Osteocyte (in vitro differentiated cells): ENCODE measurements around the gene B3GALT2. TPM values are rescaled to one million over a fixed set of nuclear protein-coding genes. Genes with fewer than 3 reads are reported as not detected.
A peak's percentile ranks its signal among the peaks of the same experiment; 100 is the strongest.

Experiments
- DNase-seq: peaks from one replicate; pipeline ENCODE4 v3.0.0; 2021; ENCODE audit warnings: mixed read lengths; ENCODE audit not compliant: unreplicated experiment; ENCODE audit errors: extremely low spot score
- H3K27ac Mint-ChIP-seq: one replicate; pipeline ENCODE4 v1.8.0; 2021; ENCODE audit warnings: mild to moderate bottlenecking, mixed read lengths; ENCODE audit not compliant: unreplicated experiment
- H3K27me3 Mint-ChIP-seq: one replicate; pipeline ENCODE4 v1.8.0; 2021; ENCODE audit warnings: mixed read lengths; ENCODE audit not compliant: unreplicated experiment
- H3K36me3 Mint-ChIP-seq: one replicate; pipeline ENCODE4 v1.8.0; 2021; ENCODE audit warnings: mixed read lengths; ENCODE audit not compliant: unreplicated experiment
- H3K4me1 Mint-ChIP-seq: one replicate; pipeline ENCODE4 v1.8.0; 2021; ENCODE audit warnings: mixed read lengths; ENCODE audit not compliant: unreplicated experiment
- H3K4me3 Mint-ChIP-seq: one replicate; pipeline ENCODE4 v1.8.0; 2021; ENCODE audit warnings: mild to moderate bottlenecking, moderate library complexity, mixed read lengths; ENCODE audit not compliant: unreplicated experiment
- H3K9me3 Mint-ChIP-seq: one replicate; pipeline ENCODE4 v1.8.0; 2021; ENCODE audit warnings: mixed read lengths; ENCODE audit not compliant: unreplicated experiment
- total RNA-seq: library from RNA; stranded (reverse); gene quantifications from 2 replicates; pipeline ENCODE4 v1.2.1, GENCODE V29; 2021
- TF ChIP-seq, protein P1 (sequence below): fragments of 200-600 bp; sonication (generic); IDR thresholded peaks from 2 replicates; pipeline ENCODE4 v1.5.0; 2021; ENCODE audit warnings: antibody characterized with exemption, mild to moderate bottlenecking, moderate library complexity

B3GALT2 gene
- total RNA-seq, 1 donor from 2014 or later, result 30.0 TPM

DNA sequence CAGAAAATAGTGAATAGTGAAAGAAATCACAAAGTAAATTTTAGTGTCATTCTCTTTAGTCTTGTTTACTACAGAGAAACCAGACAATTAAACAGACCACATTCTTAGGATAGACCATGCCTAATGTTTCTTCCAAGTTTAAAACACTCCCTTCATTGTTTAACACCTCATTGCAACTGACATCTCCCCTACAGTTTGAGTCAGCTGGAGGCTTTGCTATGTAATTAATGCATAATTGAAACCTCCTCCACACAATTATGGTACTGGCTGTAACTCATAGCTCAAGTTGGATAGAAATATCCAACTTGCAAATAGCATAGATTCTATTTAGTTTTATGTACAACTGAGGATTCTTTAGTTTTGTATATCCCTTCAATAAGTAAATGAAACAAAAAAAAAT, 35.2 kb upstream of the B3GALT2 start:
- Mint-ChIP-seq H3K4me3 (no peak overlapping the region), H3K27me3 (no peaks in the 10 kb centered on the region), H3K27ac (peak overlapping the region; percentile 77), H3K4me1 (peaks cover 36% of the 10 kb centered on the region), H3K36me3 (peaks cover 49% of the 10 kb centered on the region), H3K9me3 (peaks cover 14% of the 10 kb centered on the region)
- DNase-seq, result no peak
- TF ChIP-seq, protein P1, sequence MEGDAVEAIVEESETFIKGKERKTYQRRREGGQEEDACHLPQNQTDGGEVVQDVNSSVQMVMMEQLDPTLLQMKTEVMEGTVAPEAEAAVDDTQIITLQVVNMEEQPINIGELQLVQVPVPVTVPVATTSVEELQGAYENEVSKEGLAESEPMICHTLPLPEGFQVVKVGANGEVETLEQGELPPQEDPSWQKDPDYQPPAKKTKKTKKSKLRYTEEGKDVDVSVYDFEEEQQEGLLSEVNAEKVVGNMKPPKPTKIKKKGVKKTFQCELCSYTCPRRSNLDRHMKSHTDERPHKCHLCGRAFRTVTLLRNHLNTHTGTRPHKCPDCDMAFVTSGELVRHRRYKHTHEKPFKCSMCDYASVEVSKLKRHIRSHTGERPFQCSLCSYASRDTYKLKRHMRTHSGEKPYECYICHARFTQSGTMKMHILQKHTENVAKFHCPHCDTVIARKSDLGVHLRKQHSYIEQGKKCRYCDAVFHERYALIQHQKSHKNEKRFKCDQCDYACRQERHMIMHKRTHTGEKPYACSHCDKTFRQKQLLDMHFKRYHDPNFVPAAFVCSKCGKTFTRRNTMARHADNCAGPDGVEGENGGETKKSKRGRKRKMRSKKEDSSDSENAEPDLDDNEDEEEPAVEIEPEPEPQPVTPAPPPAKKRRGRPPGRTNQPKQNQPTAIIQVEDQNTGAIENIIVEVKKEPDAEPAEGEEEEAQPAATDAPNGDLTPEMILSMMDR, result no peak

DNA sequence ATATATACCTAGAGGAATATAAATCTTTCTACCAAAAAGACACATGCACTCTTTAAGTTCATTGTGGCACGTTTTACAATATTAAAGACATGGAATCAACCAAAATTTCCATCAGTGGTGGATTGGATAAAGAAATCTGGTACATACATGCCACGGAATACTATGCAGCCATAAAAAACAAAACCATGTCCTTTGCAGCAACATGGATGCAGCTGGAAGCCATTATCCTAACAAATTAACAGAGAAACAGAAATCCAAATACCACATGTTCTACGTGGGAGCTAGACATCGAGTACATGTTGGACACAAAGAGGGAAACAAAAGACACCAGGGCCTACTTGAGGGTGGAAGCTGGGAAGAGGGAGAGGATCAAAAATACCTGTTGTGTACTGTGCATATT, 33.0 kb upstream of the B3GALT2 start:
- H3K4me3 Mint-ChIP-seq, result no peak overlapping the region

DNA sequence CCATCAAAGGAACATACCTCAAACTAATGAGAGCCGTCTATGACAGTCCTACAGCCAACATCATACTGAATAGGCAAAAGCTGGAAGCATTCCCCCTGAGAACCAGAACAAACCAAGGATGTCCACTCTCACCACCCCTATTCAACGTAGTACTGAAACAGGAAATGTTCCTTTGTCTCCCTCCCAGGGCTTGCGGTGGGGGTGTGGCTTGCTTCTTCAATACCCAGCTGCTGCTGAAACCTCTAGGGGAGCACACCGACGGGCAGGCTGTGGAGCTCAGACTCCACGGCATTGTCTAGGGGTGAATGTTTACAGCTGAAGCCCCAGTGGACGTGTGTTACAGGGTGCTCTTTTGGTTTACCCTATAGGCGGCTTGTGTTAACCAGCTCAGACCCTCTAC, 30.5 kb upstream of the B3GALT2 start:
- H3K4me3 Mint-ChIP-seq, result no peak overlapping the region
- TF ChIP-seq, protein P1, result no peak
- peaks cover 52% of the 10 kb centered on the region for H3K36me3 Mint-ChIP-seq
- H3K4me1 Mint-ChIP-seq, result peaks cover 27% of the 10 kb centered on the region
- H3K27ac Mint-ChIP-seq, result no peak overlapping the region
- H3K9me3 Mint-ChIP-seq, result peaks cover 8% of the 10 kb centered on the region
- H3K27me3 Mint-ChIP-seq, result no peaks in the 10 kb centered on the region
- no peak for DNase-seq

More for the DNA sequence above, 33.0 kb upstream of the B3GALT2 start:
- Mint-ChIP-seq H3K27ac (no peak overlapping the region), H3K4me1 (peaks cover 27% of the 10 kb centered on the region), H3K9me3 (peaks cover 8% of the 10 kb centered on the region), H3K27me3 (no peaks in the 10 kb centered on the region), H3K36me3 (peaks cover 48% of the 10 kb centered on the region)
- no peak for DNase-seq
- TF ChIP-seq, protein P1, result no peak

DNA sequence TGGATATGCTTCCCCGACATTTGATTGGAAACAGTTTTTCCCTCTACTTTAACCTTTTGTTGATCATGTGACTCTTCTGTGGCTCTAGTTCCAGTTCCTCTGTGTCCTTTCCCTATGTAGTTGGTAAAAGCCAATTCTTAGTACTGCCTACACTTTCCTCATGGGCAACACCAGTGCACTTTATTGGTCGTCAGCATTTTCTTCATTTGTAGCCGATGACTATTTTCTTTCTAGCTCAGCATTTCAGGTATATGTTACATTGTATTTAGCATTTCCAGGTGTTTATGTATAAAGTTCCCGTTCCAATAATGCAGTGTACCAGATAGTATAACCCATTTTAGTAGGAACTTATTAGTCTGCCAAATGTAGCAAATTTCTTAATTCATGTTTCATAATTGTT, 27.6 kb upstream of the B3GALT2 start:
- H3K4me1 Mint-ChIP-seq, result peaks cover 32% of the 10 kb centered on the region
- TF ChIP-seq, protein P1, result no peak
- peaks cover 58% of the 10 kb centered on the region for H3K36me3 Mint-ChIP-seq
- no peak for DNase-seq
- no peaks in the 10 kb centered on the region for H3K27me3 Mint-ChIP-seq
- H3K27ac Mint-ChIP-seq, result no peak overlapping the region
- H3K4me3 Mint-ChIP-seq, result no peak overlapping the region
- H3K9me3 Mint-ChIP-seq, result peaks cover 12% of the 10 kb centered on the region

DNA sequence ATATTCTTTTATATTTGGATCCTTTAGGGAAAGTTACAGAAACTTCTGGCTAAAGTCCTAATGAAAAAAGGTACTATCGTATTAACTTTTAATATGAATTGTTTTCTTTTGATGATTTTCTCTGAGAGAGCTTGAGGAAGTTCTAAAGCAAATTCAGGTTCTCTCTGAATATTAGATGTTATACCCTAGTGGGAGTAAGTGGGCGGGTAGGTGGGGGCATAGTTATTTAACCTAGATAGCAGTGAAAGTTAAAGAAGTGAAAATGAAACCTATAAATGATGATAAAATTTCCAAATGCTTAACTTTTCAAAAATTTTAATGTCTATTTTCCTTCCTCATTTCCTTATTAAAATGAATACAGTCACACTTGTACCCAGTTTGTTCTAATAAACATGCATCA, 26.2 kb upstream of the B3GALT2 start:
- Mint-ChIP-seq H3K27me3 (no peaks in the 10 kb centered on the region), H3K36me3 (peaks cover 62% of the 10 kb centered on the region), H3K4me1 (peaks cover 32% of the 10 kb centered on the region), H3K4me3 (no peak overlapping the region), H3K9me3 (peaks cover 23% of the 10 kb centered on the region), H3K27ac (no peak overlapping the region)
- TF ChIP-seq, protein P1, result no peak
- no peak for DNase-seq
